Right renal pelvis (tissue), 4 donors: ENCODE results near the gene IL1A. TPM values are rescaled to one million over a fixed set of nuclear protein-coding genes. Genes with fewer than 3 reads are reported as not detected.
A peak's percentile ranks its signal among the peaks of the same experiment; 100 is the strongest.

Experiments used
- DNase-seq, 4 donors: peaks; one replicate each; pipeline ENCODE4 v3.0.0-alpha.2; 2013; ENCODE audit warnings: low read depth in 4 of 4, low spot score in 3 of 4, missing footprints in 1 of 4
- polyA plus RNA-seq, 4 donors: library from polyadenylated mRNA; unstranded; fragments of 120-200 nt; gene quantifications; one replicate each; pipeline ENCODE4 v1.2.1, GENCODE V29; 2013; ENCODE audit not compliant: insufficient read length in 4 of 4

Gene IL1A
- polyA plus RNA-seq, 4 donors, result 0.23 to 0.31 TPM; not detected in 2

DNA sequence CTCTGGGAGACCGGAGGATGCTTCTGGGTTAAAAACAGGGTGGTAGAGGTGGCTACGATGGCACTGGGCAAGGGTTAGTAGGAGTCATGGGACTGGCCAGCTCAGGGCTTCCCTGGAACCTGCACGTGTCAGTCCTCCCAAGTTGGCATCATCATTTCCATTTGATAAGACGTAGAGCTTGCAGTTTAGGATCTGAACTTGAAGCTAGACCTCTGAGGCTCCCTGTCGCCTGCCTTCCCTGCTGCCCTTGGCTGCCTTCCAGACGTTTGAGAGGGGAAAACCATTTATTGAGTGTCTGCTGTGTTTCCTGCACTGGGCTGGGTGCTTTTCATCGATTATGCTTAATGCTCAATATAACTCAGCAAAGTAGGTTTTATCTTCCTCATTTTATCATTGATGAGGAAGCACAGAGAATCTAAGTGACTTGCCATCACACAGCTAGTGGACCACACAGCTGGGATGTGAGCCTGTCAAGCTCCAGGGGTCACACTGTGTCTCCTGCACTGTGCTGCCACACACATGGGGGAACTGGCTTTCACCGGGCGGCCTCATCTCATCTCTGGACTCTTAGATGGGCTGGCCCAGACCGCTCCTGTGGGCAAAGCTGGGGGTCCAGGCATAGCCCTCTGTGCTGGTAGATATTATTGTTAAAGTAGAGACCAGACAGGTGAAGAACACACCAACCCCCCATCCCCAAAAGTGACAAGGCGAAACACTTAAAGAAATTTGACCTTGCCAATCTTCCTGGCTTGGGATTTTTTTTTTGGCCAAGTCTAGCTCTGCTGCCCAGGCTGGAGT is 55.7 kb downstream of the IL1A start:
- no peak for DNase-seq

- DNase-seq, result no peak
Measured at GRCh38 chr2:112728029-112728362, 56.3 kb downstream of the IL1A start.

GRCh38 chr2:112727276-112728028 is 56.8 kb downstream of the IL1A start:
- no peak for DNase-seq

DNA sequence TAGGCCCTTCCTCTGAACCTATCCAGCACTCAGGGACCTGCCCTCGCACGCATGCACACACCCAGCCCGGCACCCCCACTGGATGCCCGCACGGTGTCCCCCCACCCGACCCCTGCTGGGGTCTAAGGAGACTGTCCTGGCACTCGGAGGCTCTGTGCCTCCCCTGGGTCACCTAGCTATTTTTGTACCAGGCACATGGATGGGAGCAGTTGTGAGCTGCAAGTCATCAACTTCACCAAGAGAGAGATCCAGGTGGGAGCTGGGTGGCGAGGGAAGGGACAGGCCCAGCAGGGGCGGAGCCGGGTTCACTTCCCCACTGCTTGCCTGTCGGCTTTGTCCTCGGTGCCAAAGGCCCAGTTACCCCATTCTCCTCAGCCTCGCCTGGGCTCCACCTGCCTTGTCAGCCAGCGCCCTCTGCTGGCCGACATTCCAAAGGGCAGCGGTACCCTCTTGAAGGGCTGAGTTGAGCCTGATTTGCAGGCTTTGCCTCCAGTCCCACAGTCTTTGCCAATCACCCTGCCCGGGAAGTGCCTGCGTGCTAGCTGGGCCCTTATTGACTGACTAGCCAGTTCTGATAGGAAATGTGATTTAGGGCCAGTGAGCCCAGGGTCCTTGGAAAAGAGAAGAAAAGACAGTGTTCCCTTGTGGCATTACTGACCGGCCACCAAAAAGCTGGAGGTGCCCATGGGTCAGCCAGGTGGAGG is 57.7 kb downstream of the IL1A start:
- DNase-seq, result peak; percentile 69 to 76 (median 73)

DNA sequence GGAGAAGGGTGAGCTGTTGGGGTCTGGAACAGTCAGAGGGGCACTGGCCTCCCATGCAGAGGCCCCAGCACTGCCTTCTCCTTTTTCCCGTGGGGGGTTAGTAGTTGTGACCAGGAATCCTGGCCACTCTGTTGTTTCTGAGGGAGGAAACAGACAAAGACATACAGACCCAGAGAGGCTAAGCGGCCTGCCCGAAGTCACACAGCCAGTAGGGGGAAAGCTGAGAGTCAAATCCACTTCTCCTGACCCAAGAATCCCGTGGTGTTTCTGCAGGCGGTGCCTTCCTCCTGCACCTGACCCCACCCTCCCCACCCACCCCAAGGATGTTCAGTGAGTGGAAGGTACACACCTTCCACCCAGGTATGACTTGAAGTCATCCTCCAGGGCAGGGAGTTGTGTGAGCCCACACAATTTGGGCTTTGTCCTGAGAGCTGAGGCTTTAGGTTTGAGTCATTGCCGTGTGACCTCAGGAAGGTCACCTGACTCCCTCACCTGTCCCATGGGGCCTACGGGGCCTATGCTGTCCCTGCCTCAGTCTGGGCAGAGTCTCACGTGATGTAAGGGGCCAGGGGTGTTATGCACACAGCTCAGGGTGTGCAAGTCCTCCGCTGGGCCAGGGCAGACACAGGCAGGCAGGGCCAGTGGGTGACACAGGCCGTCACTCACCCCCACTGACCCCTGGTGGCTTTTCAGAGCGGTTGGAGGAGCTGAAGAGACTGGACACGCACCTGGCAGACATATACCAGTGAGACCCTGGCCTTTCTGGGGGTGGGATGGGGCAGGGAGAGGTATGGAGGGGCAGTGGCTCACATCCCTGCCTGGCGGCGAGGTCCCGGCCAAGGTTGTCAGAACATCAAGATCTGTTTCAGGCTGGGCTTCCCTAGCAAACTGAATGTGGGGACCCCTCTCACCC is 58.5 kb downstream of the IL1A start:
- DNase-seq, result no peak

- no peak for DNase-seq
Measured at GRCh38 chr2:112724591-112725525, 59.4 kb downstream of the IL1A start.

DNA sequence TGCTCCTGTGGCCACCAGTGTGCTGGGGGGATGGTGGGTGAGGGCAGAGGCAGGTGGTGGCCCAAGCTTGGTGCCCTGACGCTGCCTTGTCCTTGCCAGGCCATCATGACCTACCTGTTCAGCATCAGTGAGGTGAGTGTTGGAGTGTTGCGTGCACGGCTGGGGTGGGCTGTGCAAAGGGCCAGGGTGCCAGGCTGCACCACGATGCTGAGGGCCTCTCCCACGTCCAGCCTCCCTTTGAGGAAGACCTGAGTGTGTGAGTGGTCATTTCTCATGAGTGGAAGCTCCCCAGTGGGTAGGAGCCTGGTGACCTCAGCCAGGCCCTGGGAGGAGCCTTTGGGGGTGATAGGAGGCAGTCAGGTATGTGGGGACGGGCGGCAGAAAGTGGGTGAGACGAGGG is 60.3 kb downstream of the IL1A start:
- no peak for DNase-seq

Other genes starting within 250 kb of the IL1A start
- 10 to 100 TPM; 19.2 to 27.0 (median 25.1) TPM for gene POLR1B, start 242.0 kb downstream of the IL1A start, polyA plus RNA-seq
- 10 to 100 TPM; 24.4 to 37.4 (median 27.3) TPM for gene CHCHD5, start 199.9 kb downstream of the IL1A start, polyA plus RNA-seq
- gene SLC20A1, start 138.6 kb downstream of the IL1A start, polyA plus RNA-seq, result 10 to 100 TPM; 37.3 to 42.9 (median 41.9) TPM
- under 1 TPM in 3 of 4 donors, not detected in 1; 0.08 to 0.48 (median 0.29) TPM for gene NT5DC4, start 63.5 kb downstream of the IL1A start, polyA plus RNA-seq
- gene CKAP2L, start 19.9 kb downstream of the IL1A start, polyA plus RNA-seq, result 10 to 100 TPM; 13.8 to 16.6 (median 15.2) TPM
- gene IL1B, start 52.3 kb upstream of the IL1A start, polyA plus RNA-seq, result 1 to 10 TPM in 1 of 4 donors, under 1 TPM in 3; 0.43 to 1.2 (median 0.84) TPM
- under 1 TPM in 2 of 4 donors, not detected in 2; 0.26 to 0.27 TPM for gene IL37, start 126.7 kb upstream of the IL1A start, polyA plus RNA-seq
- under 1 TPM in 3 of 4 donors, not detected in 1; 0.05 to 0.29 (median 0.17) TPM for gene IL36G, start 193.5 kb upstream of the IL1A start, polyA plus RNA-seq
- not detected for gene IL36A, start 221.0 kb upstream of the IL1A start, polyA plus RNA-seq